Kidney epithelial cell (primary cell): ENCODE measurements around the gene TMBIM4. TPM values are rescaled to one million over a fixed set of nuclear protein-coding genes. Genes with fewer than 3 reads are reported as not detected.

Source experiments
- DNase-seq: peaks from one replicate; pipeline ENCODE4 v3.0.0-alpha.2; 2010; ENCODE audit warnings: low read depth
- H3K27me3 ChIP-seq: 2 replicates; pipeline ENCODE4 v1.6.0; 2011; ENCODE audit warnings: low read length; ENCODE audit not compliant: control insufficient read depth, insufficient read depth
- H3K36me3 ChIP-seq: 2 replicates; pipeline ENCODE4 v1.5.1; 2011; ENCODE audit warnings: low read length; ENCODE audit not compliant: control insufficient read depth, insufficient read depth
- H3K4me3 ChIP-seq: 2 replicates; pipeline ENCODE4 v1.5.1; 2011; ENCODE audit warnings: low read depth, mild to moderate bottlenecking, control low read depth, low read length
- total RNA-seq: library from RNA; depleted of rRNA; stranded (reverse); fragments of >200 nt; gene quantifications from 2 replicates; pipeline ENCODE4 v1.2.3, GENCODE V29; 2015
- TF ChIP-seq, protein P1 (sequence below): IDR thresholded peaks from 2 replicates; pipeline ENCODE4 v1.5.1; 2011; ENCODE audit warnings: mild to moderate bottlenecking, moderate library complexity, low read length, control low read depth, inconsistent platforms; ENCODE audit not compliant: insufficient read depth, poor library complexity, severe bottlenecking

TMBIM4 gene
- total RNA-seq, 1 donor from 2014 or later: 86.8 TPM

DNA sequence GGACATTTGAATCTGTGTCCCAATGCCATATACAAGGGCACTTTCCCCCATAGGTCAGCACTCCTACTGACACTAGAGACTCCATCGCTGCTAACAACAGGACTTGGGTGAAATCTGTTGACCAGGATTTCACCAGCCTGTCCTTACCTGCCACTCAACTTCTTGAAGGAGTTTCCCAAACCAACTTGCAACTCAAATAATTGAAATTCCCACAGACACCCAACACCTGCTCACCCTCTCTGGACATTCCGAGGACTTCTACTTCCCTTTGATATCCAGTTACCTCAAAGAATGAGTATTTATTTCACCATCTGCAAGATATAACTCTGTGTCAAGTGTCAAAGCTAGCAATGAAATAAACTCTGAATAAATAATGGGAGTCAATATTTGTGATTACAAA is 83.8 kb downstream of the TMBIM4 start:
- TF ChIP-seq, protein P1, sequence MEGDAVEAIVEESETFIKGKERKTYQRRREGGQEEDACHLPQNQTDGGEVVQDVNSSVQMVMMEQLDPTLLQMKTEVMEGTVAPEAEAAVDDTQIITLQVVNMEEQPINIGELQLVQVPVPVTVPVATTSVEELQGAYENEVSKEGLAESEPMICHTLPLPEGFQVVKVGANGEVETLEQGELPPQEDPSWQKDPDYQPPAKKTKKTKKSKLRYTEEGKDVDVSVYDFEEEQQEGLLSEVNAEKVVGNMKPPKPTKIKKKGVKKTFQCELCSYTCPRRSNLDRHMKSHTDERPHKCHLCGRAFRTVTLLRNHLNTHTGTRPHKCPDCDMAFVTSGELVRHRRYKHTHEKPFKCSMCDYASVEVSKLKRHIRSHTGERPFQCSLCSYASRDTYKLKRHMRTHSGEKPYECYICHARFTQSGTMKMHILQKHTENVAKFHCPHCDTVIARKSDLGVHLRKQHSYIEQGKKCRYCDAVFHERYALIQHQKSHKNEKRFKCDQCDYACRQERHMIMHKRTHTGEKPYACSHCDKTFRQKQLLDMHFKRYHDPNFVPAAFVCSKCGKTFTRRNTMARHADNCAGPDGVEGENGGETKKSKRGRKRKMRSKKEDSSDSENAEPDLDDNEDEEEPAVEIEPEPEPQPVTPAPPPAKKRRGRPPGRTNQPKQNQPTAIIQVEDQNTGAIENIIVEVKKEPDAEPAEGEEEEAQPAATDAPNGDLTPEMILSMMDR: no peak
- H3K27me3 ChIP-seq: no peaks in the 10 kb centered on the region

More for the DNA sequence above, 83.8 kb downstream of the TMBIM4 start:
- H3K4me3 ChIP-seq: no peak overlapping the region
- no peaks in the 10 kb centered on the region for H3K36me3 ChIP-seq
- no peak for DNase-seq

Other genes with a start within 250 kb of the TMBIM4 start
- gene LLPH, start 39.2 kb downstream of the TMBIM4 start, total RNA-seq: 9.0 and 23.6 TPM in 2 replicates
- gene IRAK3, start 19.2 kb upstream of the TMBIM4 start, total RNA-seq: 2.3 and 3.0 TPM in 2 replicates
- gene HELB, start 132.5 kb upstream of the TMBIM4 start, total RNA-seq: 2.5 and 3.5 TPM in 2 replicates